Superior temporal gyrus (tissue), 1 donor: ENCODE measurements around the gene GPBAR1.
A peak's percentile ranks its signal among the peaks of the same experiment; 100 is the strongest.

Source experiments
- DNase-seq: peaks from one replicate; pipeline ENCODE4 v3.0.0-alpha.2; 2016; ENCODE audit errors: extremely low spot score

Gene GPBAR1, protein sequence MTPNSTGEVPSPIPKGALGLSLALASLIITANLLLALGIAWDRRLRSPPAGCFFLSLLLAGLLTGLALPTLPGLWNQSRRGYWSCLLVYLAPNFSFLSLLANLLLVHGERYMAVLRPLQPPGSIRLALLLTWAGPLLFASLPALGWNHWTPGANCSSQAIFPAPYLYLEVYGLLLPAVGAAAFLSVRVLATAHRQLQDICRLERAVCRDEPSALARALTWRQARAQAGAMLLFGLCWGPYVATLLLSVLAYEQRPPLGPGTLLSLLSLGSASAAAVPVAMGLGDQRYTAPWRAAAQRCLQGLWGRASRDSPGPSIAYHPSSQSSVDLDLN

DNA sequence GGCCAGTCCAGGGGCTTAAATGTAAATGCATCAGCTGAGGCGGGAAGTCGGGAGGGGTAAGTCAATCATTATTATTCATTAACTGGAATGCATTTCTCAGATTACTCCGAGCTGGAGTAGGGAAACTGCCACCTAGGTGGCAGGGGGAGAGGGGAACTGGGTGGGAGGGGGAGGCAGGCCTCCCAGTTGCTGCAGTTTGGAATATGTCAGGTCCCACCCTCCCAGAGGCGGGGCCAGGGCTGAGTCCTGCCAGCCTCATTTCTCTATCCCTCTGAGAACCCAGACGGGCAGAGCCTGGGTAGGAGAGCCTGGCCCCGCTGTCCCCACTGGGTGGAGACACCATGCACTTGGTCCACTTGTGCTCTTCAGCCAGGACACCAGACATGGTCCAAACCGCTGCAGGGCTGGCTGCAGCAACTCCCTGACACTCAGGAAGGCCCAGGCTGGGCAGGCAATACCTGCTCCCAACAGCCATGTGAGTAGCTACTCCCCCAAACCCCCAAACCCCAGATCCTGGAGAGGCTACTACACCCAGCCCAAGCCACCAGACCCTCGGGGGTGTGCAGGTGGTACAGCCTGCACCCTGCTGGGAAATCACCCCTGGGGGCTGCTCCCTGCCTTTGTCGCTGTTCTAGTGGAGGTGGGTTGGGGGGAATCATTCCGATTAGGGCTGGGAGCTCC lies at the start of gene GPBAR1:
TSS of gene GPBAR1 (plus strand) at position 274 of the 681 bp plus-strand sequence. CDS start 1,710 bp downstream, outside the sequence.
- no peak for DNase-seq

DNA sequence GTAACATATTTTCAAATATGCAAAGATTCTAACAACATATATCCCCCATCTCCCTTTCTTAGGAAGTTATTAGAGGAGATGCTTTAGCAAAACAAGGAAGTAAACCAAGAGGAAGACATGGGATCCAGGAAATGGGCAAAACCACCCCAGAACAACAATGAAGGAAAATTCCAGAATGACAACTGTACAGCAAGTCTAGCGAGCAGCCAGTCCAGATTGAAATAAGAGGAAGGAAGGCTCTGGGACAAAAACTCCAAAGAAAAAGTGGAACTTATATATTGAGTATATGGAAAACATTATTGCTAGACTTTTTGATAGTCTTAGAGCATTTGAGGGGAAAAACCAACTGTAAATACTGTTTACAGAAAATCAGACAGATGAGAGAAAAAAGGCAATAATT lies 46.7 kb upstream of the GPBAR1 start:
- no peak for DNase-seq

DNA sequence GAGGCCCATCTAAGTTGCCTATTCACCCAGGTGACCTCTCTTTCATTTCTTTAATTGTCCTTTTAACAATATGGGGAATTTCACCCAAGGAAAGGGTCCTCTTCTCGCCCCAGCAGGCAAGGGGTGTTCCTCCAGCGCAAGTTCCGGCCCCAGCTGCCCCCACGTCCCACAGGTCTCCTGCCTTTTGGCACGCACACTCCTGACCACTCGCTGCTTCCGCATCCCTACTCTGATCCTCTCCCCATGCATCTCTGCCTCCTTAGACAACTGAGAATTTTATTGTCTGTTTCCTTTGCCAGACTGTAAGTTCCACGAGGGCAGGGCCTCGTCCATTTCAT lies 44.5 kb upstream of the GPBAR1 start:
- DNase-seq: no peak

DNA sequence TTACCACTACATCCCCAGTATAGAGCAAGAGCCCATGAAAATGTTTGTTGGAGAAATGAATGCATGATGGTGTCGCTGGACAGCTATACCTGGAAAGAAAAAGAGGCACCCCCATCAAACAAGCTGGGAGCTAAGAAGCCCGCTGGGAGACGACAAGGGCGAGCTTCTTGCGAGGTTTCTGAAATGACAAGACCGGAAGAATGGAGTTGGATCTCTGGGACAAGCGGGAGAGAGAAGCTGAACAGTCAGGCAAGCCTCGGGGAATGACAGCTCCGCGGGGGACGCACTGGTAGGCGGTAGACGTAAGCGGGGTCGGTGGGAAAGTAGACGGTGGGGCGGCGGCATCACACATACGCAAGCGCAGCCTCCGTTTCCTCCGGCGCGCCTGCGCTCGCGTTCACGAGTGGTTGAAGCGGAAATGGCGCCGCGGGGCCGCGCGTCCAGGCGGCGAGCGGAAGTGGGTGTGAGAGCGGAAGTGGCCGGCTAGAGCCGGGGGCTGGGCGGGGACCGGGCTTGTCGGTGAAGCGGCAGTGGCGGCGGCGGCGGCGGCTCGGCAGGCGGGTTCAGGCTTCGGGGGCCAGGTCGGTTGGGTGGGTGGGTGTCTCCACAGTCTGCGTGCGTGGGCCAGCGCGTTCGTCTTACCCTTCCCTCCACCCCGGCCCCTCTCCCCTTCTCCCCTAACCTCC lies 44.0 kb upstream of the GPBAR1 start, which contains the start of gene ARPC2:
TSS of gene ARPC2 (plus strand) at position 516 of the 686 bp plus-strand sequence. CDS start 282 bp downstream, outside the sequence.
- peak; percentile 94 for DNase-seq

DNA sequence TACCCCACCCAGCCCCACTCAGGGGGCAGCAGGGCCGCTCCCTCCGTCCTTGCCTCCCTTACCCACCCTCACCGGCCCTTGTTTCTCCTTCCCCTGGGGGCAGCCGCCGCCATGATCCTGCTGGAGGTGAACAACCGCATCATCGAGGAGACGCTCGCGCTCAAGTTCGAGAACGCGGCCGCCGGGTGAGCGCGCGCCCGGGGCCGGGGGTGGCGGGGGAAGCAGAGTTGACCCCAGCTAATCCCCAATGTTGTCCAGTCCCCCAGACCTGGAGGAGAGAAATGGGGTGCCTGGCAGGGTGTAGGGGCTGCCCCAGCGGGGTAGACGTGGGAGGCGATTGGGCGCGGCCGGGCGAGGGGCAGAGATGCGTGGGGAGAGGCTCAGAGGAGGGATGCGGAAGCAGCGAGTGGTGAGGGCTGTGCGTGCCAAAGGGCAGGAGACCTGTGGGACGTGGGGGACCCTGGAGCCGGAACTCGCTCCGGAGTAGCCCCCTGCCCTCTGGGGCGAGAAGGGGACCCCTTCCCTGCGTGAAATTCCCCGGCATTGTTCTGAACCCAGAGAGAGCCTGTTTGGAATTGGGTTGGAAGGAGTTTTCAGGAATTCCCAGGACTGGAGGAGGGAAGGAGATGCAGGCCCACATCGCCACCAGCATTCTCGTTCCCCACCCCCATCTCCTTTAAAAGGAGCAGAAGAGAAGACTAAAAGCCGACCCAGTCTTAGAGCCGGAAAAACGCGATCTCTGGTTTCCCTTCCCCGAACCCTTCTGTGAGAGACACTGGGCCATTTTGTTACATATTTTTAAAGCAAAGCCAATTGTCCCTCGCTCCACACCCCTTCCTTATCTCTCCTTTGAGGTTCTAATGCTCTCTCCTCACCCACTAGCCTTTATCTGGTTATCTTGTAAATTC lies 43.2 kb upstream of the GPBAR1 start:
- peak; percentile 23 for DNase-seq

DNA sequence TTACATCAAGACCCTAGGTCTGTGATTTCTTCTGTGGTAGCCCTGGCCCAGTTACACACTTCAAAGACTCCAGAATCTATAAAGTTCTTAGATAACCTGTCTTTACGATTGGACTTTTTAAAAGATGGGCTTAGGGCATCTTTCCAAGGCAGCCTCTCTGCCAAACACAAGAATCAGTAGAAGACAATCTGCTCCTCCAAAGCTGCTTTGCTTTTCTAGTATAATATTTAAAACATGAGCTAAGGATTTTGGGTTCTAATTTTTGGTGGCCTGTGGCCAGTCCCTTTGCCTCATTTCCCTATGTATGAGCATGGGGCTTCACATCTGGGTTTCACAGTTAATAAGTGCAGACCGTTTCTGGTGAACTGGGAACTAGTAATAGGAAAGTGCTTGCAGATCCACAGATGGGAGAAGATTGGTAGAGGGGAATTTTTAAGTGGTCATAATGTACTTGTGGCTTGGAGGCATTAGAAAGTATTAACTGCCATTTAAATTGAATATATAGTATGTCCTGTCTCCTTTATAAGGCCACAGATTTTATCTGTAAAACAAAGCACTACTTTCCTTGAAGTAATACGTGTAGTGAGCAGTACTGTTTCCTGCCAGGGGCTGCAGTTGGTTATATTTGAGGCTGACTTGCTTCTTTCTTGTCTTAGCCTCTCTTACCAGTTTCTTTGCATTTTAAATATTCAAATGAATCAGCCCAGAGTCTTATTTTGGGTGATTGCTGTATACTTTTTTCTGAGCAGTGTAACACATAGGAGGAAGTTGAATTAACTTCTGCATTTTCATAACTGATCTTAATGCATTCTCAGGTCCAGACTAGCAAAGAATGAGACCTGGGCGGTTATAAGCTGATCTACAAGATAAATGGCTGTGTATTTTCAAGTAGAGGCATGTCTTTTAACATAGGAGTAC lies 42.3 kb upstream of the GPBAR1 start:
- DNase-seq: peak; percentile 16

DNA sequence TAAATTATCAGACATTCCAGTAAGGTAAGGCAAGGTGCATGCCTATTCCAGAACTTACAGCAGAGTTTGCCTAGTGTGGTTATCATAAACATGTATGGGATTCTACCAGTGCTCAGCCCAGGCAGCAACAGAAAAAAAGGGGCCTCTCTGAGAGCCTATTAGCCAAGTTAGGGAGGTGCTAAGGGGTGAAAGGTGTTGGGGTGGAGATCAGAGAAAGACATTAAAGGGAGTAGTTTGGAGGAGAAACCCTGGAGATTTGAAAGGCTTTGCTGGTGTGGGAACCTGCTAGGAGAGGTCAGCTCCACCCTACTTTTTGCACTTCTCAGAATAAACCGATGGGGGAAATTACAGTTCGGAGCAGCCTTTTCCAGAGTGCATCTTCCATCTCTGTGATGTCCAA lies 40.9 kb upstream of the GPBAR1 start:
- DNase-seq: no peak

DNA sequence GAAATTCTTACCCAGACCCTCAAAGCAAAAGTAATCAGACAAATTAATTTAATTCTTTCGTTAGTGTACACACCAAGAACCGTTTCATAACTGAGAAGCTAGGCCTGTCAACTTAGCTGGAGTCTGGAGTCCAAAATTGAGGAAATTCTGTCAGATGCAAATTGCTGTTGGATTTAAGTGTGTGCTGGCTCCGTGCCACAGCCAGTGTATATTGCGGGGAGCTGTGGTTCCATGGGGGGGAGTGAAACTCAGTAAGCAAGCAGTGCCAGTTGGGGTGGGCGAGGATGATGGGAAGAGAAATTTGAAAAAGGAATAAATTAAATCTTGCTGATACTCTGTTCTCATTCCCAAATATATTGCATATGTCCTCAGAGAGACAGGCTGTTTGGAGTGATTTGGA lies 39.8 kb upstream of the GPBAR1 start:
- no peak for DNase-seq

DNA sequence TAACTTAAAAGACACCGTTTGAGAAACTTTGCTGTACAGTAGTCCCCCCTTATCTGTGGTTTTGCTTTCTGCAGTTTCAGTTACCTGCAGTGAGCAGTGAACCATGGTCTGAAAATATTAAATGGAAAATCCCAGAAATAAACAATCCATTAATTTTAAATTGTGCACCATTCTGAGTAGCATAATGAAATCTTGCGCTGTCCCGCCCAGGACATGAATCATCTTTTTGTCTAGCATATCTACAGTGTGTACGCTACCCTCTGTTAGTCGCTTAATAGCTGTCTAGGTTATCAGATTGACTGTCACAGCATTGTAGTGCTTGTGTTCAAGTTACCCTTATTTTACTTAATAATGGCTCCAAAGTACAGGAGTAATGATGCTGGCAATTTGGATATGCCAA lies 37.8 kb upstream of the GPBAR1 start:
- no peak for DNase-seq

DNA sequence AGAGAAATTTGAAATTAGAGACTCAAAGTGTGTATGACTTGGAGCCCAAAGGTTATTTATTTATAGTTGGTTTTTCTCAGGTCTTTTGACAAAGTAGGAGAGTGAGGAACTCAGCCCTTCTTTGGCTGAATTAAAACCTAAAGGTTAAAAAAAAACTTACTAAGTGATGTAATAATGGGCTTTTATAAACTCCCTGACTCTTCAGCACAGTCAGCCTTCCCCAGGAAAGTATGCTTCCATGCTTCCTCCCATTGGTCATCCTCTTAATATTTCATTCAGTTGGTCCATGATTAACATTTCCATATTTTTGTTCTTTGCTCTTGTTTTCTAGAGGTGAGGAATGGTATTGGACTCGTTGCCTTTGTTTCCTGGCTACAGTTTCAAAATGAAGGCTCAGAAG lies 36.6 kb upstream of the GPBAR1 start:
- no peak for DNase-seq

DNA sequence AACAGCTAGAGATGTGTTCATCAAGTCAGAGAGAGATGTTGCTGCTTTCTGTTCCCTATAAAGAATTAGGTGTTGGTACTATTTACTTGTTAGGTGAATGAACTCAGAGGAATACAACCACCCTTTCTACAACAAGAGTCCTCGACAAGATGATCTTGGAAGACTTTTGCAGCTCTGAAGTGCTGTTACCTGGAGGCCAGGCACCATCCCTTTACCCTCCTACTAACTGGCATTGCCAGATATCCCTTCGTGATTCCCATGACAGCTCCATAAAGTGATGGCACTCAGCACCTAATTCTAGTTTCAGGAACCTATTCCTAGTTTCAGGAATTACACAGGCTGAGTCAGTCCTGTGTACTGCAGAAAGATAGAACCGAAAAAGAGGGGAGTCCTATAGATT lies 33.9 kb upstream of the GPBAR1 start:
- DNase-seq: no peak

DNA sequence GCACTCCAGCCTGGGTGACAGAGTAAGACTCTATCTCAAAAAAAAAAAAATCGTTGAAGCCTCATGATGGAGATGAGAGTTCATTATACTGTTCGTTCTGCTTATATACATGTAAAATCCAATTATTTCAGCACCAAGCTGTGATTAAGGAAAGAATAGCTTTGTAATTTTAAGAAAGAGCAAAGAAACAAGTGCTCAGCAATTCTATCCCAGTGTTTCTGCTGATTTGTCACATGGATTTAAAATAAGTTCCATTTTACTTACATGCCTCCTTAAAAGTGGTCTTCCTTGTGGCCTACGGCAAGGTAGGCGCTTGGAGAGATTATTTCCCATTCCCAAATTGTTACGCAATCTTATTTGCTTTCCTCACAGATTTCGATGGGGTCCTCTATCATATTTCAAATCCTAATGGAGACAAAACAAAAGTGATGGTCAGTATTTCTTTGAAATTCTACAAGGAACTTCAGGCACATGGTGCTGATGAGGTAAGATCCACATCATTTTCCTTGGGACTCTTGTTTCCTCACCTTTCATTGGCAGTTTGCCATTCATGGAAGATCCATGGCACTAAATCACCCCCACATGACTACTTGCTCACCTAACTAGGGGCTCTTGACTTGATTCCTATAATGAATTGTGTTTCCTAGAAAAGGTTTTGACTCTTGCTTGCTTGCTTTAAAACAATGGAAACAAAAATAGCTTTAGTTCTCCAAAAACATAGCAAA lies 32.3 kb upstream of the GPBAR1 start:
- DNase-seq: no peak

DNA sequence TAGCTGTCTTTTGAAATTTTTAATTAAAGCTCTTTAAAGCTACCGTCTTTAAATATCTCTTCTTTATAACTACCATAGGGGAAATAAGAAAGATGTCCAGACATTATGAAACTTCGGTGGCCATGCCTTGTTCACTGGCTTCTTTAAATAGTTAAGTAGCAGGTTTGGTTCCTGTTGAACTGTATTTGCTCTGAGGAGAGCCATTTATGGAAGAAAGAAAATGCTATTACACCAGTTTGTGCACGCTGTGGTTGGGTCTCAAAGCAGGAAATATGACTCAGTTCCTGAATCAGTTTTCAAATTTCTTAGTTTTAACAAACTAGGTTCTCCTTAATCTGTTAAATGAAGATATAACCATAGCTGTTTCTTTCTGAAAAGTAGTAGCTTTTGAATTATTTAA lies 31.6 kb upstream of the GPBAR1 start:
- no peak for DNase-seq

DNA sequence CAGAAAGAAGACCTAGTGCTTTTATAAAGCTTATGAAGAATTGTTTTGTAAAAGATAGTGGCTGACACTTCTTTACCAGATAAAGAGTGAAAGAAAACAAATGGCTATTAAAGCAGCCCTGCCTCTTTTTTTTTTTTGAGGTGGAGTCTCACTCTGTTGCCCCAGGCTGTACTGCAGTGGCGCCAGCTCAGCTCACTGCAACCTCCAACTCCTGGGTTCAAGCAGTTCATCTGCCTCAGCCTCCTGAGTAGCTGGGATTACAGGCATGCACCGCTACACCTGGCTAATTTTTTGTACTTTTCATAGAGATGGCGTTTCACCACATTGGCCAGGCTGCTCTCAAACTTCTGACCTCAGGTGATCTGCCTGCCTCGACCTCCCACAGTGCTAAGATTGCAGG lies 31.0 kb upstream of the GPBAR1 start:
- DNase-seq: no peak

DNA sequence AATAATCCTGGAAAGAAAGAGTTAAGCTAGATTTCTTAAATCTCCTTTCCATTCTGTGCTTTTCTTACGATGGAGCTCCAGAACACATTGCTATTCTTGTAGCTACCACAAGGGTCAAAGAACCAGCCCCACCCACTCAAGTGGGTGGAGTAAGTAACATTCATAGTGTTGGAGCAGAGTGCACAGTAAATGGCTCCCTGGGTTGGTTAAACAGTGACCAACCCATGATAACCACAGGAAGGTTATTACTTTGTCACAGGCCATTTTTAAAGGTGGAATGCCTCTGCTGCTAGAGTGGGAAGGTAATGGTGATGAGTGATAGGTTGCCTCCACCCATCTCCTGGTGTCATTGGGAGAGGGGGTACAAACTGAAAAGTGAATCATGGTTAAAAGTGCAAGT lies 29.9 kb upstream of the GPBAR1 start:
- DNase-seq: no peak

DNA sequence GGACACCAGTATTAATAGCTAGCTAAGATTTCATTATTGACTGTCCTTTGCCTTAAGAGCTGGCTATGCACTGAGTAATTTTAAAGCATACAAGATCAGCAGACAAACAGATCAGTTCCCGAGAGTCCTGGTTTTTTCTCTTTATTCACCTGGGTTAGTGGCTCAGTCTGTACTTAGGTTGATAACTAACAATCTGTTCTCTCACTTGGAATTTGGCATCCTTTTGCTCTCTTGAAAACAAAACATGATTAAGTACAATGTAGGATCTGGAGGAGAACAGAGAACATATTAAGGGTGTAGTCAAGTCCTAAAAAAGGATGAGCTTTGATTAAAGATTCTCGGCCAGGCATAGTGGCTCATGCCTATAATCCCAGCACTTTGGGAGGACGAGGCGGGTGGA lies 27.3 kb upstream of the GPBAR1 start:
- DNase-seq: no peak

DNA sequence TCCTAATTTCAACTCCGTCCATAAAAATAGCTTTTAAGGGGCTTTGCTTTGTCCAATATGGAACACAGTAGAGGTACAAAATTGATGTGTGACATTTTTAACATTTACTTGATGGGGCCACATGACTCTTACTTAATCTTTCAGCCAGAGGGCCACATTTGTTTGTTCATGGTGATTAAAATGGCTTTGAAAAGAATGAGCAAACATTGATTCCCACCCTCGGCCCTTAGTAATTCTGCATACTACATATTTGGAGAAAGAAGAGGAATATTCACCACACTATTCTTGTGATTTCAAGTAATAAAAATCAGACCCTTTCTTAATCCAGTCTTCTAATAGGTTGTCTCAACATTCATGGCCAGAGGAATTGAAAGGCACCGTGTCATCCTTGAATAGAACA lies 26.3 kb upstream of the GPBAR1 start:
- no peak for DNase-seq

DNA sequence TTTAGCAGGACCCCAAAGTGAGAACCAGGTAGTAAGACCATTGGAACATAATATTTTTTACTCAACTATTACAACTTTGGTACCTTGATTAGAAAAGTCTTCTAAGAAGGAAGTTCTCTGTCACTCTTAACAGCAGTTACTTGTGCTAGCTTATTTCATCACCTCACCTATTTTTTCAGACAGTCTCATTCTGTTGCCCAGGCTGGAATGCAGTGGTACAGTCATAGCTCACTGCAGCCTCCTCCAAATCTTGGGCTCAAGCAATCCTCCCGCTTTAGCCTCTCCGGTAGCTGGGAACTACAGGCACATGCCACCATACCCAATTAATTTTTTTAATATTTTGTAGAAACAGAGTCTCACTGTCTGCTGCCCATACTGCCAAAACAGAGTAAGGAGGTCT lies 25.8 kb upstream of the GPBAR1 start:
- no peak for DNase-seq

DNA sequence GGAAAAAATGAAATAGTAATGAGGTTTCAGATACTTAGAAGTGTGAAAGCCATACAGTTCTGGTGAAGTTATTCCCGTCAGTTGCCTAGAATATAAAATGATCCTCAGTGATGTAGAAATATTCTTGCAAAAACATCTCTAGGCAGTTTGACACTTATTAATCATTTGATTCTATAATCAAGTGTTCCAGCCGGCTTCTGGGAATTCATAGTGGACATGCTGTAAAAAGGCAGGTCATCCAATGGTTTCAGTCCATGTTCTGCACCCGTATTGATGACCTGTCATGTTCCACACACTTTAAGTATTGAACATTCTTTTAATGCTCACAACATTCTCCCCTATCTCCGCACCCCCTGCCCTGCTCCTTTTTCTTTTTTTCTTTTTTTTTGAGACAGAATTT lies 24.0 kb upstream of the GPBAR1 start:
- DNase-seq: no peak

DNA sequence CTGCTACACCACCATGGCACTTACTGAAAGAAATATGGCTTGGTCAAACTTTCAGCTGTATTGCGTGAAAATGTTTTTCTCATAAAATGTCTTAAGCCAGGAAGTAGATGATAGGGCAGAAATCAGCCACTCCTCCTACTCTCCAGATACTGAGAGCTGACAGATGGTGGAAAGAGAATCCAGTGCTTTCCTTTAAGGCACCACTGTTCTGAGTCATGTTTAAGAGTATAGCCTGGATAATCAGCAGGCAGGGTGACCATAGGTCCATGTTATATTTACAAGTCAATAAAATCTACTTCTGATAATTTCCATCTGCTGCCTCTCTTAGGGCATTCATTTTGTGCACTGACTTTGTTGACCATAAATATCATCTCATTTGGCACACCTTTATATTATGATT lies 21.9 kb upstream of the GPBAR1 start:
- DNase-seq: no peak
